Measurements from ENCODE around the gene FDX2. TPM values are rescaled to one million over a fixed set of nuclear protein-coding genes. Genes with fewer than 3 reads are reported as not detected.
"Not testable (repeated sequence)": the region's sequence is repeated elsewhere in the genome, so short reads cannot be mapped to it uniquely, and the experiment has no call there.

Gene FDX2
- total RNA-seq, 2 experiments from 2014 or later: 9.5 to 9.7 TPM

- intact Hi-C loops (cut with micrococcal nuclease): loop anchor here (10.0 kb wide), 3 partner anchors 145 to 625 kb away; partner anchors contain the start of genes ANGPTL6, DNMT1, PPAN and SMARCA4
- Mint-ChIP-seq H3K4me1 (ENCODE audit: low read depth) (peaks cover 34% of the 10 kb centered on the region), H3K9me3 (no peaks in the 10 kb centered on the region), H3K4me3 (peak overlapping the region; percentile 83), H3K27me3 (ENCODE audit: low read depth) (no peaks in the 10 kb centered on the region), H3K27ac (peak overlapping the region; percentile 95), H3K36me3 (ENCODE audit: low read depth) (peaks cover 3% of the 10 kb centered on the region)
- CTCF ChIA-PET: interaction anchor here (0.6 to 1.5 kb wide), 5 partner anchors 33 to 240 kb away, joined by 3 to 7 read pairs (median 6); no protein-coding TSS in a partner anchor
- DNase-seq: no peak
Observed at GRCh38 chr19:10339977-10340376, 24.2 kb upstream of the FDX2 start.

GRCh38 chr19:10339380-10339960, 23.7 kb upstream of the FDX2 start, which contains the start of gene ICAM3:
Gene ICAM3, minus strand, starts transcription at chr19:10339624. Its CDS starts 10 bp downstream, at chr19:10339614.
- Mint-ChIP-seq H3K27me3 (ENCODE audit: low read depth) (no peaks in the 10 kb centered on the region), H3K36me3 (ENCODE audit: low read depth) (peaks cover 5% of the 10 kb centered on the region), H3K4me1 (ENCODE audit: low read depth) (peaks cover 34% of the 10 kb centered on the region), H3K4me3 (peak within 1 kb of the TSS; percentile 83), H3K9me3 (no peaks in the 10 kb centered on the region), H3K27ac (peak within 1 kb of the TSS; percentile 95)
- peak; percentile 88 for DNase-seq
- intact Hi-C loops (cut with micrococcal nuclease): loop anchor here (10.0 kb wide), 3 partner anchors 145 to 625 kb away; partner anchors contain the start of genes ANGPTL6, DNMT1, PPAN and SMARCA4
- CTCF ChIA-PET: interaction anchor here (0.6 to 1.5 kb wide), 4 partner anchors 33 to 240 kb away, joined by 3 to 7 read pairs (median 6); no protein-coding TSS in a partner anchor

- peaks cover 37% of the 10 kb centered on the region for H3K4me1 Mint-ChIP-seq (ENCODE audit: low read depth)
- CTCF ChIA-PET: no interaction called here
- peak; percentile 43 for DNase-seq
- intact Hi-C loops (cut with micrococcal nuclease): loop anchor here (10.0 kb wide), 3 partner anchors 144 to 626 kb away; partner anchors contain the start of genes ANGPTL6, DNMT1, PPAN and SMARCA4
- peak overlapping the region; percentile 95 for H3K27ac Mint-ChIP-seq
- H3K9me3 Mint-ChIP-seq: no peaks in the 10 kb centered on the region
- peaks cover 9% of the 10 kb centered on the region for H3K36me3 Mint-ChIP-seq (ENCODE audit: low read depth)
- H3K4me3 Mint-ChIP-seq: peak overlapping the region; percentile 83
- H3K27me3 Mint-ChIP-seq (ENCODE audit: low read depth): no peaks in the 10 kb centered on the region
Observed at GRCh38 chr19:10338940-10339339, 23.1 kb upstream of the FDX2 start.

- not testable (repeated sequence) for H3K9me3 Mint-ChIP-seq; DNase-seq; H3K27me3 Mint-ChIP-seq (ENCODE audit: low read depth); H3K4me3 Mint-ChIP-seq
- Mint-ChIP-seq H3K27ac (peak overlapping the region; percentile 59), H3K4me1 (ENCODE audit: low read depth) (peaks cover 55% of the 10 kb centered on the region), H3K36me3 (ENCODE audit: low read depth) (peaks cover 21% of the 10 kb centered on the region)
- CTCF ChIA-PET: interaction anchor here (0.6 kb wide), 1 partner anchor 1172 kb away, joined by 3 read pairs; no protein-coding TSS in a partner anchor
- intact Hi-C loops (cut with micrococcal nuclease): loop anchor here (10.0 kb wide), 3 partner anchors 142 to 628 kb away; partner anchors contain the start of genes ANGPTL6, DNMT1, PPAN and SMARCA4
Observed at GRCh38 chr19:10336725-10337124, 20.9 kb upstream of the FDX2 start.

GRCh38 chr19:10335352-10335985, 19.7 kb upstream of the FDX2 start:
- H3K4me1 Mint-ChIP-seq (ENCODE audit: low read depth): peaks cover 54% of the 10 kb centered on the region
- CTCF ChIA-PET: interaction anchor here (0.9 to 1.0 kb wide), 2 partner anchors 16 to 53 kb away, joined by 4 read pairs; no protein-coding TSS in a partner anchor
- peaks cover 24% of the 10 kb centered on the region for H3K36me3 Mint-ChIP-seq (ENCODE audit: low read depth)
- no peaks in the 10 kb centered on the region for H3K9me3 Mint-ChIP-seq
- H3K27me3 Mint-ChIP-seq (ENCODE audit: low read depth): no peaks in the 10 kb centered on the region
- H3K4me3 Mint-ChIP-seq: no peak overlapping the region
- DNase-seq: no peak
- intact Hi-C loops (cut with micrococcal nuclease): loop anchor here (10.0 kb wide), 3 partner anchors 141 to 629 kb away; partner anchors contain the start of genes ANGPTL6, DNMT1, PPAN and SMARCA4
- H3K27ac Mint-ChIP-seq: no peak overlapping the region

- H3K27ac Mint-ChIP-seq: no peak overlapping the region
- peaks cover 30% of the 10 kb centered on the region for H3K36me3 Mint-ChIP-seq (ENCODE audit: low read depth)
- CTCF ChIA-PET: interaction anchor here (0.5 to 0.6 kb wide), 2 partner anchors 40 to 309 kb away, joined by 5 read pairs; no protein-coding TSS in a partner anchor
- intact Hi-C loops (cut with micrococcal nuclease): loop anchor here (5.0 to 10.0 kb wide), 4 partner anchors 47 to 630 kb away; partner anchors contain the start of genes ANGPTL6, DNMT1, ICAM4 and ICAM5
- peaks cover 49% of the 10 kb centered on the region for H3K4me1 Mint-ChIP-seq (ENCODE audit: low read depth)
- peak overlapping the region; percentile 94 for H3K4me3 Mint-ChIP-seq
- DNase-seq: peak; percentile 60
- no peaks in the 10 kb centered on the region for H3K27me3 Mint-ChIP-seq (ENCODE audit: low read depth)
- no peaks in the 10 kb centered on the region for H3K9me3 Mint-ChIP-seq
Observed at GRCh38 chr19:10334588-10335351, 19.0 kb upstream of the FDX2 start.

- DNase-seq: no peak
- intact Hi-C loops (cut with micrococcal nuclease): loop anchor here (1.0 to 10.0 kb wide), 7 partner anchors 17 to 631 kb away; partner anchors contain the start of genes ANGPTL6, DNMT1, FDX2 and ICAM1
Observed at GRCh38 chr19:10333758-10334587, 18.2 kb upstream of the FDX2 start.

GRCh38 chr19:10332965-10333757, 17.3 kb upstream of the FDX2 start, which contains the start of gene RAVER1:
Gene RAVER1, minus strand, starts transcription at chr19:10333529. Its CDS starts 22 bp downstream, at chr19:10333507.
- peak; percentile 99 for DNase-seq
- Mint-ChIP-seq H3K27me3 (ENCODE audit: low read depth) (no peaks in the 10 kb centered on the region), H3K4me3 (peak within 1 kb of the TSS; percentile 94), H3K36me3 (ENCODE audit: low read depth) (peaks cover 33% of the 10 kb centered on the region), H3K4me1 (ENCODE audit: low read depth) (peaks cover 36% of the 10 kb centered on the region), H3K27ac (peak within 1 kb of the TSS; percentile 96), H3K9me3 (no peaks in the 10 kb centered on the region)
- CTCF ChIA-PET: interaction anchor here (0.9 to 1.1 kb wide), 2 partner anchors 41 to 44 kb away, joined by 3 read pairs; no protein-coding TSS in a partner anchor
- intact Hi-C loops (cut with micrococcal nuclease): loop anchor here (1.0 to 10.0 kb wide), 7 partner anchors 16 to 632 kb away; partner anchors contain the start of genes ANGPTL6, DNMT1, FDX2 and ICAM1

More at GRCh38 chr19:10333758-10334587, 18.2 kb upstream of the FDX2 start:
- Mint-ChIP-seq H3K9me3 (no peaks in the 10 kb centered on the region), H3K27ac (peak overlapping the region; percentile 96), H3K4me3 (peak overlapping the region; percentile 94), H3K4me1 (ENCODE audit: low read depth) (peaks cover 43% of the 10 kb centered on the region), H3K36me3 (ENCODE audit: low read depth) (peaks cover 33% of the 10 kb centered on the region), H3K27me3 (ENCODE audit: low read depth) (no peaks in the 10 kb centered on the region)
- CTCF ChIA-PET: interaction anchor here (0.5 to 0.9 kb wide), 3 partner anchors 41 to 308 kb away, joined by 3 to 5 read pairs (median 5); no protein-coding TSS in a partner anchor

- Mint-ChIP-seq H3K9me3 (no peaks in the 10 kb centered on the region), H3K36me3 (ENCODE audit: low read depth) (peaks cover 37% of the 10 kb centered on the region), H3K4me3 (peak overlapping the region; percentile 94), H3K27ac (peak overlapping the region; percentile 96), H3K27me3 (ENCODE audit: low read depth) (no peaks in the 10 kb centered on the region), H3K4me1 (ENCODE audit: low read depth) (peaks cover 35% of the 10 kb centered on the region)
- intact Hi-C loops (cut with micrococcal nuclease): loop anchor here (2.0 to 10.0 kb wide), 5 partner anchors 16 to 632 kb away; partner anchors contain the start of genes ANGPTL6, DNMT1, FDX2 and ICAM4
- DNase-seq: no peak
- CTCF ChIA-PET: interaction anchor here (0.6 to 1.1 kb wide), 2 partner anchors 43 to 67 kb away, joined by 3 read pairs; no protein-coding TSS in a partner anchor
Observed at GRCh38 chr19:10332158-10332964, 16.5 kb upstream of the FDX2 start.
